H1 (cell line): ENCODE measurements around the gene PPARGC1A. TPM values are rescaled to one million over a fixed set of nuclear protein-coding genes. Genes with fewer than 3 reads are reported as not detected.

Experiments used
- EGR1 ChIP-seq: IDR thresholded peaks from 2 replicates; pipeline ENCODE4 v1.6.1; 2011; ENCODE audit warnings: low read depth, low read length, borderline replicate concordance
- JUN ChIP-seq: IDR thresholded peaks from 2 replicates; pipeline ENCODE4 v1.6.1; 2011; ENCODE audit warnings: low read depth, mild to moderate bottlenecking, improper control_type of control experiment, low read length
- RNF2 ChIP-seq: fragments of 200-900, 300-1000 bp; sonication (generic); IDR thresholded peaks from 2 replicates; pipeline ENCODE4 v1.7.1; 2016; ENCODE audit warnings: borderline replicate concordance, low read depth, mild to moderate bottlenecking, antibody characterized with exemption, low read length; ENCODE audit not compliant: poor library complexity, severe bottlenecking; ENCODE audit errors: missing control alignments
- SAP30 ChIP-seq: fragments of 300-600 bp; sonication (generic); IDR thresholded peaks from 2 replicates; pipeline ENCODE4 v1.7.1; 2012; ENCODE audit warnings: low read length, moderate library complexity, mild to moderate bottlenecking, inconsistent platforms; ENCODE audit not compliant: insufficient read depth, insufficient replicate concordance
- SP2 ChIP-seq: IDR thresholded peaks from 2 replicates; pipeline ENCODE4 v1.6.1; 2012; ENCODE audit warnings: mild to moderate bottlenecking, low read length, inconsistent platforms
- polyA plus RNA-seq, 7 experiments: library from polyadenylated mRNA; depleted of rRNA in 3 of 7; stranded (reverse) in 5 of 7; unstranded in 2 of 7; fragments of >200 nt in 5 of 7; fragments of 200-250 nt in 2 of 7; gene quantifications; 1 replicate in 5 of 7; 2 replicates in 1 of 7; 4 replicates in 1 of 7; pipeline versions ENCODE4 v1.2.1 to v1.2.3, GENCODE V29; 2011 to 2013; ENCODE audit warnings: missing spikeins in 2 of 7, mixed read lengths in 2 of 7
- total RNA-seq: library from RNA; stranded (reverse); fragmentation: NEBNext Ultra II Directional; extraction: Animal tissue kit (Norgen Biotek cat#: 25700); gene quantifications from 2 replicates; pipeline ENCODE4 v1.2.1, GENCODE V29; 2021

PPARGC1A gene
- total and polyA plus RNA-seq, 2 of the 8 experiments (the other 6 are each of a cell fraction or from before 2014, with no cell fraction given), result 0.54 to 1.4 TPM

GRCh38 chr4:23887173-23887572 is 2.7 kb downstream of the PPARGC1A start (continued):
- TF ChIP-seq RNF2 (no peak), JUN (no peak), SP2 (no peak), SAP30 (no peak), EGR1 (no peak)
- TF ChIP-seq, all 59 proteins: peak for 0
